IMR-90 (cell line): ENCODE results near the gene TMEM245. TPM values are rescaled to one million over a fixed set of nuclear protein-coding genes. Genes with fewer than 3 reads are reported as not detected.

Experiments
- ATAC-seq: fragments of 200-7000 bp; cut with Tn5 transposase; 2 replicates; pipeline ENCODE4 v1.9.1; 2020; ENCODE audit warnings: low read depth, mild to moderate bottlenecking, moderate library complexity
- BruUV-seq: library from RNA; stranded (reverse); fragments of 400-500 nt; replicated peaks from 2 replicates; lab custom pipeline; 2021; lab: Mats Ljungman, UMichigan
- CTCF ChIA-PET: fragments of 300-600 bp; formaldehyde crosslinking; extraction: SDS; loops from one replicate; lab custom pipeline; 2021; ENCODE audit warnings: antibody characterized with exemption; lab: Yijun Ruan, JAX
- POLR2A ChIA-PET: fragments of 300-600 bp; sonication (Branson Sonifier 250); formaldehyde crosslinking; loops from one replicate; lab custom pipeline; 2022; ENCODE audit warnings: antibody characterized with exemption; ENCODE audit not compliant: unreplicated experiment; lab: Charles Lee
- DNase-seq: peaks from one replicate; pipeline ENCODE4 v3.0.0; 2013
- H2AFZ ChIP-seq: replicated peaks from 2 replicates; pipeline ENCODE3; 2013; ENCODE audit warnings: low read length, mild to moderate bottlenecking; ENCODE audit not compliant: poor library complexity
- H2AK5ac ChIP-seq: 2 replicates; pipeline ENCODE4 v1.6.1; 2013; ENCODE audit warnings: low read depth, low read length, inconsistent platforms
- H2AK9ac ChIP-seq: replicated peaks from 2 replicates; pipeline ENCODE3; 2013; ENCODE audit warnings: mild to moderate bottlenecking, low read depth, low read length, moderate library complexity; ENCODE audit not compliant: poor library complexity
- H2BK120ac ChIP-seq: 2 replicates; pipeline ENCODE4 v1.6.1; 2013; ENCODE audit warnings: low read depth, low read length, inconsistent platforms
- H2BK15ac ChIP-seq: 3 replicates; pipeline ENCODE4 v1.6.1; 2013; ENCODE audit warnings: low read depth, low read length, inconsistent platforms
- H2BK20ac ChIP-seq: 2 replicates; pipeline ENCODE4 v1.6.1; 2013; ENCODE audit warnings: low read depth, mild to moderate bottlenecking, inconsistent platforms, low read length, moderate library complexity
- H2BK5ac ChIP-seq: 2 replicates; pipeline ENCODE4 v1.6.1; 2013; ENCODE audit warnings: mild to moderate bottlenecking, low read depth, low read length, inconsistent platforms; ENCODE audit not compliant: poor library complexity, severe bottlenecking
- H3K14ac ChIP-seq: replicated peaks from 2 replicates; pipeline ENCODE4 v1.6.1; 2013; ENCODE audit warnings: low read depth, low read length, inconsistent platforms
- H3K18ac ChIP-seq: 2 replicates; pipeline ENCODE4 v1.6.1; 2013; ENCODE audit warnings: low read depth, low read length, control low read depth
- H3K23ac ChIP-seq: 2 replicates; pipeline ENCODE4 v1.6.1; 2013; ENCODE audit warnings: low read depth, low read length, inconsistent platforms
- H3K27ac ChIP-seq: 2 replicates; pipeline ENCODE4 v1.5.1; 2013; ENCODE audit warnings: mild to moderate bottlenecking, control low read depth, low read length; ENCODE audit not compliant: insufficient read depth
- H3K27me3 ChIP-seq: 2 replicates; pipeline ENCODE4 v1.6.1; 2013; ENCODE audit warnings: low read length; ENCODE audit not compliant: control insufficient read depth, insufficient read depth
- H3K36me3 ChIP-seq: 2 replicates; pipeline ENCODE4 v1.6.1; 2013; ENCODE audit warnings: low read length, mixed read lengths; ENCODE audit not compliant: control insufficient read depth, insufficient read depth
- H3K4ac ChIP-seq: 2 replicates; pipeline ENCODE4 v1.6.1; 2013; ENCODE audit warnings: low read depth, low read length, inconsistent platforms
- H3K4me1 ChIP-seq: 2 replicates; pipeline ENCODE4 v1.6.1; 2013; ENCODE audit warnings: low read length, mixed read lengths; ENCODE audit not compliant: control insufficient read depth, insufficient read depth
- H3K4me2 ChIP-seq: 2 replicates; pipeline ENCODE4 v1.6.1; 2013; ENCODE audit warnings: low read depth, mild to moderate bottlenecking, control low read depth, low read length, moderate library complexity
- H3K4me3 ChIP-seq: 2 replicates; pipeline ENCODE4 v1.5.1; 2013; ENCODE audit warnings: low read depth, mild to moderate bottlenecking, control low read depth, low read length, moderate library complexity; ENCODE audit not compliant: insufficient read depth
- H3K56ac ChIP-seq: 2 replicates; pipeline ENCODE4 v1.6.1; 2013; ENCODE audit warnings: low read length, inconsistent platforms; ENCODE audit not compliant: insufficient read depth; ENCODE audit errors: extremely low read depth
- H3K79me1 ChIP-seq, 2 experiments: 2 replicates each; pipeline ENCODE4 v1.6.1; 2013; ENCODE audit warnings: low read length in 2 of 2, inconsistent platforms in 1 of 2, low read depth in 1 of 2
- H3K9ac ChIP-seq: 2 replicates; pipeline ENCODE4 v1.6.1; 2013; ENCODE audit warnings: low read depth, low read length, control low read depth
- H3K9me1 ChIP-seq: 2 replicates; pipeline ENCODE4 v1.6.1; 2013; ENCODE audit warnings: low read length, inconsistent platforms; ENCODE audit not compliant: insufficient read depth
- H3K9me3 ChIP-seq: 2 replicates; pipeline ENCODE4 v1.6.1; 2013; ENCODE audit warnings: low read length; ENCODE audit not compliant: control insufficient read depth, insufficient read depth
- H4K20me1 ChIP-seq: 2 replicates; pipeline ENCODE4 v1.6.1; 2013; ENCODE audit warnings: low read length, inconsistent platforms; ENCODE audit not compliant: insufficient read depth
- H4K5ac ChIP-seq: 2 replicates; pipeline ENCODE4 v1.6.1; 2013; ENCODE audit warnings: mild to moderate bottlenecking, low read depth, low read length, control low read depth
- H4K8ac ChIP-seq, 2 experiments: 2 replicates each; pipeline ENCODE4 v1.6.1; 2013; ENCODE audit warnings: low read depth in 2 of 2, low read length in 2 of 2, control low read depth in 1 of 2, inconsistent platforms in 1 of 2
- H4K91ac ChIP-seq: 2 replicates; pipeline ENCODE4 v1.6.1; 2013; ENCODE audit warnings: low read depth, low read length, inconsistent platforms; ENCODE audit not compliant: insufficient read depth
- CEBPB ChIP-seq: IDR thresholded peaks from 2 replicates; pipeline ENCODE4 v1.6.1; 2012; ENCODE audit warnings: low read depth, low read length, improper control_type of control experiment
- FOS ChIP-seq: fragments of 150-350 bp; IDR thresholded peaks from 2 replicates; pipeline ENCODE4 v1.6.1; 2016; ENCODE audit warnings: low read depth, low read length
- MAFK ChIP-seq: IDR thresholded peaks from 2 replicates; pipeline ENCODE4 v1.6.1; 2012; ENCODE audit warnings: low read depth, low read length, improper control_type of control experiment
- WGBS, 2 experiments: methylation state at CpG; one replicate each; pipeline versions ENCODE4 v1.1.5 to v1.1.7; 2013; ENCODE audit warnings: missing lambda C conversion rate in 2 of 2; ENCODE audit not compliant: insufficient read length in 1 of 2; ENCODE audit errors: extremely low coverage in 2 of 2; 5-methylcytosine and 5-hydroxymethylcytosine counted together
- dilution Hi-C: fragments of 300-500 bp; cut with HindIII; formaldehyde crosslinking; loops from one replicate; pipeline ENCODE4 v1.14.3; 2018; ENCODE audit warnings: low sequenced_read_pairs; ENCODE audit not compliant: unreplicated experiment
- in situ Hi-C: fragments of 300-500 bp; cut with MboI; formaldehyde crosslinking; loops from 3 replicates; pipeline ENCODE4 v1.14.3; 2019; ENCODE audit warnings: low sequenced_read_pairs, inconsistent platforms, mixed read lengths
- intact Hi-C: fragments of 100-400 bp; cut with micrococcal nuclease; formaldehyde crosslinking; loops from 2 replicates; pipeline ENCODE4 v1.10.0; 2022
- polyA plus RNA-seq, 3 experiments: library from polyadenylated mRNA; depleted of rRNA; stranded (reverse); fragments of >200 nt; gene quantifications; 2 replicates each; pipeline ENCODE4 v1.2.3, GENCODE V29; 2012; ENCODE audit warnings: low replicate concordance in 1 of 3
- total RNA-seq: library from RNA; depleted of rRNA; stranded (reverse); fragments of >200 nt; gene quantifications from 2 replicates; pipeline ENCODE4 v1.2.3, GENCODE V29; 2012

TMEM245 gene
- total and polyA plus RNA-seq, 2 of the 4 experiments (the other 2 are of a cell fraction) = 24.8 to 57.9 TPM

- no peaks in the 10 kb centered on the region for H3K36me3 ChIP-seq
- no peak overlapping the region for H3K27ac ChIP-seq
- no peak overlapping the region for H4K5ac ChIP-seq
- no peak overlapping the region for H3K56ac ChIP-seq
- H3K79me1 ChIP-seq = peaks cover 4 to 43% of the 10 kb centered on the region in 2 experiments; a peak in 2 of 4 replicates
- H3K14ac ChIP-seq = no peak overlapping the region
- WGBS, 2 experiments = 80% methylated on average over 1 of the region's 12 CpGs; no CpG with 5 or more reads in 1 of the 2 experiments
- no peak overlapping the region for H2BK120ac ChIP-seq
- in situ Hi-C loops = no loop called here
- no peak overlapping the region for H4K91ac ChIP-seq
- no peak overlapping the region; the same call in 1 of the 2 replicates for H3K4ac ChIP-seq
- ATAC-seq (no peak), DNase-seq (no peak)
- H3K9ac ChIP-seq = no peak overlapping the region
- no peak for TF ChIP-seq CEBPB
- TF ChIP-seq FOS = no peak
- no peak for TF ChIP-seq MAFK
- intact Hi-C loops = loop anchor here (10.0 kb wide), 2 partner anchors 141 to 211 kb away; partner anchors contain the start of gene EPB41L4B
- H4K8ac ChIP-seq = no peak overlapping the region
- peaks cover 7% of the 10 kb centered on the region for H3K4me1 ChIP-seq
- ChIA-PET CTCF (no interaction called here), POLR2A (no interaction called here)
- no peaks in the 10 kb centered on the region for H3K27me3 ChIP-seq
- no peak overlapping the region for H2BK20ac ChIP-seq
- H3K23ac ChIP-seq = 0 out of 2 replicates have a peak overlapping the region, but pooled peaks have one; percentile 51
- no peak overlapping the region for H3K4me3 ChIP-seq
- dilution Hi-C loops = no loop called here
- H2BK15ac ChIP-seq = no peak overlapping the region
- H4K20me1 ChIP-seq = peaks cover 36% of the 10 kb centered on the region
- peak overlapping the region; percentile 33 for H2AK9ac ChIP-seq
- no peak overlapping the region for H2BK5ac ChIP-seq
- H3K9me1 ChIP-seq = peaks cover 4% of the 10 kb centered on the region; the same call in 1 of the 2 replicates
- no peak overlapping the region for H3K18ac ChIP-seq
- H2AK5ac ChIP-seq = no peak overlapping the region
- H2AFZ ChIP-seq = no peak overlapping the region
- no peaks in the 10 kb centered on the region for H3K9me3 ChIP-seq
- H3K4me2 ChIP-seq = no peak overlapping the region
- no TSS peak for BruUV-seq
Observed at GRCh38 chr9:109113892-109114609, 5.7 kb downstream of the TMEM245 start.
